ENCODE measurements around the gene STARD13.

GRCh38 chr13:33244210-33244906 is 41.2 kb downstream of the STARD13 start:
- no peak for TF ChIP-seq GATA2 (IDR thresholded peaks at IDR 0.05; ENCODE audit: low read depth, low read length)
- TF ChIP-seq GATA3 (IDR thresholded peaks at IDR 0.05; ENCODE audit: low read depth, low read length), result no peak
